ENCODE measurements around the gene FXR2. TPM values are rescaled to one million over a fixed set of nuclear protein-coding genes. Genes with fewer than 3 reads are reported as not detected.

FXR2 gene
- total RNA-seq, 1 experiment from 2014 or later = 35.1 TPM

DNA sequence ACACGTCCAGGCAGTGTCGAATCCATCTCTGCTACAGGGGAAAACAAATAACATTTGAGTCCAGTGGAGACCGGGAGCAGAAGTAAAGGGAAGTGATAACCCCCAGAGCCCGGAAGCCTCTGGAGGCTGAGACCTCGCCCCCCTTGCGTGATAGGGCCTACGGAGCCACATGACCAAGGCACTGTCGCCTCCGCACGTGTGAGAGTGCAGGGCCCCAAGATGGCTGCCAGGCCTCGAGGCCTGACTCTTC, 42.4 kb downstream of the FXR2 start (continued):
- 0 out of 2 replicates have a peak, but pooled peaks have one; percentile 26 for TF ChIP-seq AFF4 (CRISPR knock-in tag; IDR thresholded peaks at IDR 0.05; ENCODE audit: borderline replicate concordance)
- TF ChIP-seq CREB1 (CRISPR knock-in tag; IDR thresholded peaks at IDR 0.05) = peak; percentile 75; the same call in 1 of the 2 replicates
- TF ChIP-seq SMAD3 (CRISPR knock-in tag; IDR thresholded peaks at IDR 0.05; ENCODE audit: borderline replicate concordance) = peak; percentile 90; the same call in 1 of the 2 replicates

- Mint-ChIP-seq H3K36me3 (peaks cover 67% of the 10 kb centered on the region), H3K4me1 (peaks cover 27% of the 10 kb centered on the region), H3K9me3 (no peaks in the 10 kb centered on the region), H3K4me3 (no peak overlapping the region), H3K27me3 (ENCODE audit: low read depth) (no peaks in the 10 kb centered on the region), H3K27ac (no peak overlapping the region)
- ChIA-PET POLR2A (no interaction called here), CTCF (interaction anchor here (0.6 to 3.4 kb wide), 4 partner anchors 10 to 103 kb away, joined by 3 to 22 read pairs (median 4); no protein-coding TSS in a partner anchor)
- no peak for ATAC-seq
- DNase-seq (ENCODE audit: low spot score) = no peak
- TF ChIP-seq ZNF671 (CRISPR knock-in tag; IDR thresholded peaks at IDR 0.05) (no peak), RORB (CRISPR knock-in tag; IDR thresholded peaks at IDR 0.05) (no peak), TCF7 (CRISPR knock-in tag; IDR thresholded peaks at IDR 0.05; ENCODE audit: low read depth) (no peak), KAT7 (CRISPR knock-in tag; IDR thresholded peaks at IDR 0.05; ENCODE audit: borderline replicate concordance) (no peak), ZSCAN18 (CRISPR knock-in tag; IDR thresholded peaks at IDR 0.05) (no peak), ZNF512 (CRISPR knock-in tag; IDR thresholded peaks at IDR 0.05; ENCODE audit: borderline replicate concordance) (no peak), IRF2 (CRISPR knock-in tag; IDR thresholded peaks at IDR 0.05; ENCODE audit: borderline replicate concordance, low read depth) (no peak), NFE2L1 (CRISPR knock-in tag; IDR thresholded peaks at IDR 0.05) (no peak), AR (CRISPR knock-in tag; IDR thresholded peaks at IDR 0.05) (no peak), TP53 (CRISPR knock-in tag; IDR thresholded peaks at IDR 0.05) (no peak), GABPB1 (CRISPR knock-in tag; IDR thresholded peaks at IDR 0.05) (no peak), ZNF232 (CRISPR knock-in tag; IDR thresholded peaks at IDR 0.05) (no peak), AFF4 (CRISPR knock-in tag; IDR thresholded peaks at IDR 0.05; ENCODE audit: borderline replicate concordance) (no peak), NR3C1 (CRISPR knock-in tag; conservative IDR thresholded peaks at IDR 0.05; ENCODE audit: low read depth) (no peak), ATF1 (CRISPR knock-in tag; IDR thresholded peaks at IDR 0.05) (no peak), ETV6 (CRISPR knock-in tag; IDR thresholded peaks at IDR 0.05) (no peak)
- TF ChIP-seq, protein P1, sequence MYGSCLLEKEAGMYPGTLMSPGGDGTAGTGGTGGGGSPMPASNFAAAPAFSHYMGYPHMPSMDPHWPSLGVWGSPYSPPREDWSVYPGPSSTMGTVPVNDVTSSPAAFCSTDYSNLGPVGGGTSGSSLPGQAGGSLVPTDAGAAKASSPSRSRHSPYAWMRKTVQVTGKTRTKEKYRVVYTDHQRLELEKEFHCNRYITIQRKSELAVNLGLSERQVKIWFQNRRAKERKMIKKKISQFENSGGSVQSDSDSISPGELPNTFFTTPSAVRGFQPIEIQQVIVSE (CRISPR knock-in tag; IDR thresholded peaks at IDR 0.05; ENCODE audit: borderline replicate concordance) = no peak
- TF ChIP-seq, protein P2, sequence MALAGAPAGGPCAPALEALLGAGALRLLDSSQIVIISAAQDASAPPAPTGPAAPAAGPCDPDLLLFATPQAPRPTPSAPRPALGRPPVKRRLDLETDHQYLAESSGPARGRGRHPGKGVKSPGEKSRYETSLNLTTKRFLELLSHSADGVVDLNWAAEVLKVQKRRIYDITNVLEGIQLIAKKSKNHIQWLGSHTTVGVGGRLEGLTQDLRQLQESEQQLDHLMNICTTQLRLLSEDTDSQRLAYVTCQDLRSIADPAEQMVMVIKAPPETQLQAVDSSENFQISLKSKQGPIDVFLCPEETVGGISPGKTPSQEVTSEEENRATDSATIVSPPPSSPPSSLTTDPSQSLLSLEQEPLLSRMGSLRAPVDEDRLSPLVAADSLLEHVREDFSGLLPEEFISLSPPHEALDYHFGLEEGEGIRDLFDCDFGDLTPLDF (CRISPR knock-in tag; IDR thresholded peaks at IDR 0.05) = no peak
Measured at GRCh38 chr17:7570351-7570750, 44.3 kb downstream of the FXR2 start.
